K562 (cell line): Measurements from ENCODE around the gene HACL1. TPM values are rescaled to one million over a fixed set of nuclear protein-coding genes. Genes with fewer than 3 reads are reported as not detected.

Experiments
- ATAC-seq: fragments of 200-7000 bp; cut with Tn5 transposase; 3 replicates; pipeline ENCODE4 v1.9.1; 2020; ENCODE audit warnings: moderate library complexity
- BruUV-seq: library from RNA; stranded (reverse); fragments of 400-500 nt; replicated peaks from 2 replicates; lab custom pipeline; 2021; lab: Mats Ljungman, UMichigan
- CTCF ChIA-PET: fragments of 300-600 bp; formaldehyde crosslinking; extraction: SDS; loops from one replicate; lab custom pipeline; 2021; ENCODE audit warnings: low intra/inter-chr PET ratio; lab: Yijun Ruan, JAX
- POLR2A ChIA-PET: fragments of 300-600, 350-650 bp; sonication (Branson Sonifier 250); formaldehyde crosslinking; extraction: SDS; loops from one replicate; lab custom pipeline; 2021; ENCODE audit warnings: antibody characterized with exemption, inconsistent platforms; lab: Yijun Ruan, JAX
- DNase-seq, 4 experiments: peaks; one replicate each; pipeline versions ENCODE4 v3.0.0 to v3.0.0-alpha.2; 2011 to 2018; ENCODE audit warnings: low spot score in 3 of 4, mixed read lengths in 3 of 4; ENCODE audit errors: extremely low read depth in 1 of 4
- FAIRE-seq: peaks from 2 replicates; lab custom pipeline; 2011; peaks lifted over from hg19 to GRCh38; lab: Jason Lieb, UNC
- H2AFZ ChIP-seq: 2 replicates; pipeline ENCODE4 v1.6.0; 2011; ENCODE audit warnings: low read depth, low read length, control low read depth, inconsistent platforms
- H3K27ac ChIP-seq: fragments of 200-600 bp; 3 replicates; pipeline ENCODE4 v1.8.0; 2011; ENCODE audit warnings: low read depth, mild to moderate bottlenecking, control low read depth, inconsistent platforms, low read length, moderate library complexity, mixed read lengths; ENCODE audit errors: extremely low read depth
- H3K27me3 ChIP-seq, 2 experiments: fragments of 300-600 bp in 1 of 2; 2 replicates in 1 of 2; 3 replicates in 1 of 2; pipeline versions ENCODE4 v1.6.0 to v1.8.0; 2011; ENCODE audit warnings: inconsistent platforms in 2 of 2, low read length in 2 of 2, mild to moderate bottlenecking in 1 of 2, mixed read lengths in 1 of 2, moderate library complexity in 1 of 2; ENCODE audit not compliant: control insufficient read depth in 2 of 2, insufficient read depth in 2 of 2
- H3K36me3 ChIP-seq: fragments of 300-600 bp; 3 replicates; pipeline ENCODE4 v1.8.0; 2011; ENCODE audit warnings: mild to moderate bottlenecking, low read length, inconsistent platforms; ENCODE audit not compliant: control insufficient read depth, insufficient read depth
- H3K4me1 ChIP-seq, 2 experiments: fragments of 200-600 bp in 1 of 2; replicated peaks in 1 of 2; 2 replicates in 1 of 2; 3 replicates in 1 of 2; pipeline versions ENCODE4 v1.5.1 to v1.8.0; 2011; ENCODE audit warnings: inconsistent platforms in 2 of 2, low read length in 2 of 2, mild to moderate bottlenecking in 1 of 2, mixed read lengths in 1 of 2, moderate library complexity in 1 of 2; ENCODE audit not compliant: control insufficient read depth in 2 of 2, insufficient read depth in 2 of 2
- H3K4me2 ChIP-seq: 2 replicates; pipeline ENCODE4 v1.6.1; 2011; ENCODE audit warnings: low read length, control low read depth, inconsistent platforms, mixed read lengths; ENCODE audit not compliant: insufficient read depth
- H3K4me3 ChIP-seq: fragments of 200-600 bp; sonication (generic), shearing (Covaris generic); 2 replicates; pipeline ENCODE4 v1.5.1; 2016; ENCODE audit warnings: control low read depth, inconsistent platforms
- H3K79me2 ChIP-seq: fragments of 200-600 bp; 3 replicates; pipeline ENCODE4 v1.8.0; 2011; ENCODE audit warnings: low read length, inconsistent platforms; ENCODE audit not compliant: control insufficient read depth, insufficient read depth
- H3K9ac ChIP-seq, 2 experiments: 2 replicates each; pipeline versions ENCODE4 v1.6.0 to v1.6.1; 2011; ENCODE audit warnings: low read depth in 2 of 2, low read length in 2 of 2, control low read depth in 1 of 2, inconsistent platforms in 1 of 2, mild to moderate bottlenecking in 1 of 2, mixed read lengths in 1 of 2; ENCODE audit not compliant: insufficient read depth in 1 of 2
- H3K9me1 ChIP-seq: one replicate; pipeline ENCODE4 v1.6.0; 2011; ENCODE audit warnings: inconsistent platforms, mild to moderate bottlenecking, low read length, moderate library complexity; ENCODE audit not compliant: control insufficient read depth, insufficient read depth
- H3K9me3 ChIP-seq: replicated peaks from 2 replicates; pipeline ENCODE4 v1.5.1; 2011; ENCODE audit warnings: low read depth, low read length, inconsistent platforms; ENCODE audit not compliant: control insufficient read depth, insufficient read depth
- H4K20me1 ChIP-seq: replicated peaks from 2 replicates; pipeline ENCODE4 v1.6.1; 2011; ENCODE audit warnings: low read length, inconsistent platforms, mixed read lengths; ENCODE audit not compliant: control insufficient read depth, insufficient read depth
- ATF1 ChIP-seq, 2 experiments: fragments of 450-650 bp in 1 of 2; IDR thresholded peaks; 2 replicates each; pipeline ENCODE4 v1.6.1; 2016; ENCODE audit warnings: missing compliant biosample characterization in 1 of 2, missing genetic modification characterization in 1 of 2
- CREBBP ChIP-seq: IDR thresholded peaks from one replicate; pipeline ENCODE4 v1.6.1; 2012; ENCODE audit warnings: low read depth, mild to moderate bottlenecking, control low read depth, inconsistent platforms, low read length
- CXXC5 ChIP-seq: fragments of 250-450 bp; sonication (Bioruptor Pico); IDR thresholded peaks from 2 replicates; pipeline ENCODE4 v1.8.0; 2022; ENCODE audit warnings: inconsistent platforms, mild to moderate bottlenecking, moderate library complexity
- ESRRA ChIP-seq: fragments of 450-650 bp; IDR thresholded peaks from 2 replicates; pipeline ENCODE4 v1.6.1; 2014; ENCODE audit warnings: low read depth, mild to moderate bottlenecking, moderate library complexity, borderline replicate concordance
- ILF3 ChIP-seq: fragments of 450-650 bp; IDR thresholded peaks from 2 replicates; pipeline ENCODE4 v1.6.1; 2018; ENCODE audit warnings: antibody characterized with exemption, mild to moderate bottlenecking, moderate library complexity, borderline replicate concordance
- KLF16 ChIP-seq: IDR thresholded peaks from 2 replicates; pipeline ENCODE4 v1.6.1; 2016; ENCODE audit warnings: antibody characterized with exemption
- NCOA6 ChIP-seq: fragments of 450-650 bp; IDR thresholded peaks from 2 replicates; pipeline ENCODE4 v1.6.1; 2017; ENCODE audit warnings: mild to moderate bottlenecking
- SREBF1 ChIP-seq: fragments of 150-350 bp; IDR thresholded peaks from 2 replicates; pipeline ENCODE4 v1.6.1; 2014; ENCODE audit warnings: antibody characterized with exemption, low read depth, low read length, borderline replicate concordance
- TAF15 ChIP-seq: fragments of 200-400 bp; formaldehyde crosslinking; IDR thresholded peaks from 2 replicates; pipeline ENCODE4 v1.6.1; 2017; ENCODE audit warnings: mild to moderate bottlenecking, low read depth, low read length, moderate library complexity
- TCF7L2 ChIP-seq: fragments of 150-350 bp; IDR thresholded peaks from 2 replicates; pipeline ENCODE4 v1.6.1; 2016; ENCODE audit warnings: low read depth, mild to moderate bottlenecking, low read length, moderate library complexity
- ZNF121 ChIP-seq: sonication (generic); formaldehyde crosslinking; conservative IDR thresholded peaks from 2 replicates; pipeline ENCODE4 v1.8.0; 2022; ENCODE audit warnings: missing genetic modification reagents
- ZNF224 ChIP-seq: sonication (generic); formaldehyde crosslinking; IDR thresholded peaks from 2 replicates; pipeline ENCODE4 v1.8.0; 2022; ENCODE audit warnings: mild to moderate bottlenecking, missing genetic modification reagents
- WGBS: fragments of 100-300 bp; shearing (Covaris generic); methylation state at CpG from one replicate; pipeline ENCODE4 v1.1.6; 2016; ENCODE audit warnings: low coverage, mixed read lengths; ENCODE audit not compliant: insufficient coverage; ENCODE audit errors: missing lambda C conversion rate; 5-methylcytosine and 5-hydroxymethylcytosine counted together
- in situ Hi-C: fragments of 300-500 bp; cut with MboI; formaldehyde crosslinking; loops from 4 replicates; pipeline ENCODE4 v1.15.0; 2018; ENCODE audit warnings: inconsistent platforms, mixed read lengths
- intact Hi-C: fragments of 100-400 bp; cut with micrococcal nuclease; formaldehyde crosslinking; loops from 2 replicates; pipeline ENCODE4 v1.14.2; 2022
- polyA plus RNA-seq, 8 experiments: library from polyadenylated mRNA; depleted of rRNA in 4 of 8; stranded (reverse) in 5 of 8; unstranded in 3 of 8; fragments of >200 nt; fragmentation: Nextera tagmentation in 2 of 8; fragmentation: Illumina TruSeq in 1 of 8; extraction: Ambion mirVana in 2 of 8; extraction: Trizol in 1 of 8; gene quantifications; 2 replicates each; pipeline versions ENCODE4 v1.2.1 to v1.2.3, GENCODE V29; 2011 to 2014; ENCODE audit warnings: inconsistent platforms in 1 of 8, missing spikeins in 1 of 8
- total RNA-seq, 7 experiments: library from RNA; depleted of rRNA in 6 of 7; stranded (reverse); fragments of >200 nt in 6 of 7; fragmentation: Illumina TruSeq in 2 of 7; extraction: Trizol in 2 of 7; gene quantifications; 2 replicates each; pipeline versions ENCODE4 v1.2.1 to v1.2.3, GENCODE V29; 2011 to 2021; ENCODE audit warnings: low replicate concordance in 1 of 7
- TF ChIP-seq, protein P1 (sequence below): fragments of 250-450 bp; sonication (Bioruptor Pico); IDR thresholded peaks from 2 replicates; pipeline ENCODE4 v1.9.0; 2021; ENCODE audit warnings: mild to moderate bottlenecking

Gene HACL1
- total and polyA plus RNA-seq, 9 of the 15 experiments (the other 6 are each of a cell fraction or from before 2014, with no cell fraction given): 18.9 to 61.5 (median 30.5) TPM

DNA sequence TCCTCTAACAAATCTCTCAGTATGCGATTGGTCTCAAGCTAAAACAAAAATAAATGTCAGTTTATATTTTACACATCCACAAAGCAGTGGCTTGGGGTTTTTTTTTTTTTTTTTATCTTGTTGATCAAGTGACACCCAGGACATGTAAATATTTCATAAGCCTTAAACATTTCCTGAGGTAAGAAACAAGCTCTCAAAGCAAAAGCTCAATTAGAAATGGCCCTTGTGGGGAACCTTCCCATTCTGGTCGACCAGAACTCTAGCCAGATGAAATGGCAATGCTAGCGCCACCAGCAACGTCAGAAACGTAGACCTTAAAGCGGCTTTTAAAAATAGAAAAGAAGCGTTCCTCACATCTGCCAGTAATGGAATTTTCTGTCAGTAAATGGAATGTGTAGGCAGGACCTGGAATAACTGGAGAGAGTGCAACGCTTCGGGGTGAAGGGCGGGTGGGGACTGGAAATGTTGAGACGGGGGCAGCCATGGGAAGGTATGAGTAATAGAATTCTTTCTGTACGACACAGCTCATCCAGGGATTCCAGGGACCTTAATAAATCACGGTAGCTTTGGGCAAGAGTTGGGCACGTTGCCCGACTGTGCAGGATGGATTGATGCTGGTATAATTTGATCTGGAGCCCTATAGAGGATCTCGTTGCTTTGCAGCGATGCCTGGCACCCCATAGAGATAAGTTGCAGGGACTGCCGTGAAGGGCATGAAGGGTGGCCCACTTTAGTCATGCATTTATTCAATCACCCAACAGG lies 44.6 kb upstream of the HACL1 start:
- DNase-seq (no peak), ATAC-seq (no peak), FAIRE-seq (no peak)
- no peaks in the 10 kb centered on the region for H3K9me1 ChIP-seq
- no peaks in the 10 kb centered on the region for H3K9me3 ChIP-seq
- no peak overlapping the region for H3K4me3 ChIP-seq
- ChIA-PET CTCF (no interaction called here), POLR2A (interaction anchor here (0.6 to 0.9 kb wide), 2 partner anchors 9 to 16 kb away, joined by 3 to 7 read pairs; no protein-coding TSS in a partner anchor)
- no peak overlapping the region for H3K4me2 ChIP-seq
- H3K27ac ChIP-seq: no peak overlapping the region
- WGBS: 16% methylated on average over 18 of the region's 18 CpGs
- in situ Hi-C loops: loop anchor here (25.0 kb wide), 1 partner anchor 891 kb away; no protein-coding TSS in a partner anchor
- TF ChIP-seq TAF15: no peak
- no peak for TF ChIP-seq CXXC5 (CRISPR knock-in tag)
- TF ChIP-seq ATF1 (CRISPR knock-in tag; IDR thresholded peaks at IDR 0.05): no peak
- no peak for TF ChIP-seq ATF1 (tag; IDR thresholded peaks at IDR 0.05)
- peaks cover 8 to 23% of the 10 kb centered on the region in 2 experiments; a peak in 4 of 5 replicates for H3K27me3 ChIP-seq
- intact Hi-C loops: no loop called here
- no peaks in the 10 kb centered on the region for H4K20me1 ChIP-seq
- no peaks in the 10 kb centered on the region for H3K79me2 ChIP-seq
- H3K9ac ChIP-seq: no peak overlapping the region
- H2AFZ ChIP-seq: no peak overlapping the region
- H3K36me3 ChIP-seq: no peaks in the 10 kb centered on the region
- H3K4me1 ChIP-seq: 0 out of 5 replicates have a peak, but pooled peaks cover 0 to 2% of the 10 kb centered on the region in 2 experiments
- BruUV-seq: no TSS peak

DNA sequence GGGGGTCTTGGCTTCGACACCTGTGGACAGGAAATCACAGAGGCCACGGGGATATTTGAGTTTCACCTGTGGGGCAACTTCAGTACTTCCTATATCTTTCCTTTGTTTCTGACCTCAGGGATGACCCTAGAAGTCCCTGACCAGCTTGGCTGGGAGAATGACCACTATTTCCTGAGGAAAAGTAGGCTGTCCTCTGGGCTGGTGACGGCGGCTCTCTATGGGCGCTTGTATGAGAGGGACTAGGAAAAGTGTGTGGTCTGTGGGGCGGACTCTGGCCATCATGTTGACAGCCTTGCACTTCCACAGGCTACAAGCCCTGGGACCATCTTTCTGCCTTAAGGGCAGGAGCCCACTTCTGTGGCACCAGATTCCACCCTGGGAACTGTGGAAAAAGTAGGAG lies 43.9 kb upstream of the HACL1 start:
- BruUV-seq: no TSS peak
- Histone ChIP-seq H3K4me1 (0 out of 5 replicates have a peak, but pooled peaks cover 0 to 2% of the 10 kb centered on the region in 2 experiments), H3K4me2 (no peak overlapping the region), H3K27me3 (peaks cover 4 to 18% of the 10 kb centered on the region in 2 experiments; a peak in 4 of 5 replicates), H3K9ac (no peak overlapping the region), H3K79me2 (no peaks in the 10 kb centered on the region), H3K4me3 (no peak overlapping the region), H2AFZ (no peak overlapping the region), H3K36me3 (no peaks in the 10 kb centered on the region), H4K20me1 (no peaks in the 10 kb centered on the region), H3K9me3 (no peaks in the 10 kb centered on the region), H3K9me1 (no peaks in the 10 kb centered on the region), H3K27ac (no peak overlapping the region)
- in situ Hi-C loops (loop anchor here (25.0 kb wide), 1 partner anchor 892 kb away; no protein-coding TSS in a partner anchor), intact Hi-C loops (no loop called here)
- DNase-seq (no peak), ATAC-seq (no peak), FAIRE-seq (no peak)
- CTCF ChIA-PET: no interaction called here
- POLR2A ChIA-PET: interaction anchor here (0.8 to 0.9 kb wide), 2 partner anchors 8 to 19 kb away, joined by 3 to 7 read pairs; no protein-coding TSS in a partner anchor
- WGBS: 32% methylated on average over 6 of the region's 6 CpGs
- no peak for TF ChIP-seq ILF3
- TF ChIP-seq ZNF121 (CRISPR knock-in tag): no peak
- no peak for TF ChIP-seq CREBBP
- no peak for TF ChIP-seq NCOA6
- TF ChIP-seq ZNF224 (CRISPR knock-in tag): no peak
- TF ChIP-seq KLF16: no peak
- TF ChIP-seq, protein P1, sequence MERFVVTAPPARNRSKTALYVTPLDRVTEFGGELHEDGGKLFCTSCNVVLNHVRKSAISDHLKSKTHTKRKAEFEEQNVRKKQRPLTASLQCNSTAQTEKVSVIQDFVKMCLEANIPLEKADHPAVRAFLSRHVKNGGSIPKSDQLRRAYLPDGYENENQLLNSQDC: no peak
- TF ChIP-seq SREBF1: no peak
- no peak for TF ChIP-seq ESRRA
- no peak for TF ChIP-seq TCF7L2
